Measurements from ENCODE around the gene TAS1R2.
"Not testable (repeated sequence)": the region's sequence is repeated elsewhere in the genome, so short reads cannot be mapped to it uniquely, and the experiment has no call there.

The TAS1R2 gene

DNA sequence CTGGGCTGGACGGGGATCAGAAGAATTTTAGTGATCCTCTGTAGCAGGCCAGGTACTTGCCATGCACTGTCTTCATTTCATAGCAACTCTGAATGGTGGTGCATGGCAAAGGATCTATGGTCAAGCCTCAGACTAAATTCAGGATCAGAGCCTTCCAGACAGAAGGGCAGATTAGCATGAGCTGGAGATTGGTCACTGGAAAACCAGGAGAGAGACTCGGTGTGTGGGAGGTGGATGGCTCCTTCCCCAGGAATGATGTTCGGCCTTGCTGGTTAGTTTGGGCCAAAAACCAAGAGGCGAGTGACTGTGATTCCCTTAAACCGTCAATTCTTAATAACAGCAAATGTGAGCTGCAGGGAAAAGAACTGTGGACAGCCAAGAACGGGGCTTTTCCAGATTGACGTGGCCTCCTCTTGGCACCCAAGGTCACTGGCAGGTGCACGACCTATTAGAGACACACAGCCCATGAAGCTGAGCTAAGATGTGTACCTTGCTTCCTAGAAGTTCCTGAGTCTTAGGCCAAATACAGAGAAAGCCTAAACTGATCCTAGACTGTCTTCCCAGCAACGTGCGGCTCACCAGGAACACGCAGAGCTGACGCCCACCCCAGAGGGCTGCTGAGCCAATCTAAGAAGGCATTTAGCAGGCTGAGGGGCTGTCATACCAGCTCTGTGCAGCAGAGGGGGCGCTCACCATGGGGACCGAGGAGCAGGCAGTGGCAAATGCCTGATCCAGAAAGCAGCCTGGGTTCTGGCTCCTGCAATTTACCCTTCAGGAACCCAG, 24.4 kb upstream of the TAS1R2 start:
- DNase-seq, result peak; percentile 74

GRCh38 chr1:18883079-18883478, 23.6 kb upstream of the TAS1R2 start:
- no peak for DNase-seq

DNA sequence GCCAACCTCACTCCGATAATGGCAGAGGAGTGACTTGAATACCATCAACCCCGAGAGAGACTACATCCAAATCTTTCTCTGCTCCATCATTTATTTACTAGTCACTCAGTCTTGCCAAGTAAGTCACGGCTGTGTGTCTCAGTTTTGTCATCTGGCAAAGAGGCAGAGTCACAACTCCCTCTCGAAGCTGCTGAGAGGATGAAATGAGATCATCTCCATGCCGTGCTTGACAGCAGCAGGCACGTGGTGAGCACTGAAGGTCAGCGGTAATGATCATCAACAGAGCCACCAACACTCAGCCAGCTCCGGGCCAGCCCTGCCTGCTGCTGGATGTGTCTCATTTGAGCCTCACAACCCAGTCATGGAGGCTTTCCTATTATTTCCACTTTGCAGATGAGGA, 23.0 kb upstream of the TAS1R2 start:
- no peak for DNase-seq

DNA sequence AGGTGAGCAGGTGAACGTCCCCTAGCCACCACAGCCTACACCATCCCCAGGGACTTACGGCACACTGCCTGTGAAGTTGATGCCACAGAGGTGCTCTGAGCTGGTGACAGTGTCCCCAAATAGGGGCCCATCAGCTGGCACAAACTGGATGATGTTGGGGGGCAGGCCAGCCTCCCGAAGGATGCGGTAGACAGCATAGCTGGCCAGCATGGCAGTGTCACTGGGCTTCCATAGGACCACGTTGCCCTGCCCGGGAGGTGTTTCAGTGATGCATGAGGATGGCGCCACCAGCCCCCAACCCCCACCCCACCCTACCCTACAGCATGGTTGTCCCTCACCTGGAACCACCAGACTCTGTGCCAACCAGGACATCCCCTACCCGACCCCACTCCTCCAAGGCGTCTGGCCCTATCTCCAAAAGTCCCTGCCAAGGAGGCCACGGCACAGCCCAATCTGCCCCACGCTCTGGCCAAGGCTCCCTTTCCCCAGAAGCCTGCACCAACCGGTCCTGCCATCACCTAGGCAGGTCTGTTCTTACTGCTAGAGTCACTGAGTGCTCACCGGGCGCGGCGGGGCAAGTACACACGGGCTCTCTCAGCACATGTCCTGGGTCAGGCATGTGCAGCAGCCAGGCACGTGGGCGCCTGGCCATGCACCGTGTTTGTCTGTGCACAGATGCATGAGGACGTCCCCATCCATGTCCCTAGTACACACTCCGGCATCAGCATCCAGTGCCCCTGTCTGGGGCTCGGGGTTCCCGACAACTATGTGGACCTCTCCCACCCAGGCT, 22.4 kb upstream of the TAS1R2 start:
- no peak for DNase-seq

GRCh38 chr1:18881164-18881563, 21.7 kb upstream of the TAS1R2 start:
- DNase-seq, result no peak

GRCh38 chr1:18880585-18880984, 21.1 kb upstream of the TAS1R2 start:
- no peak for DNase-seq

DNA sequence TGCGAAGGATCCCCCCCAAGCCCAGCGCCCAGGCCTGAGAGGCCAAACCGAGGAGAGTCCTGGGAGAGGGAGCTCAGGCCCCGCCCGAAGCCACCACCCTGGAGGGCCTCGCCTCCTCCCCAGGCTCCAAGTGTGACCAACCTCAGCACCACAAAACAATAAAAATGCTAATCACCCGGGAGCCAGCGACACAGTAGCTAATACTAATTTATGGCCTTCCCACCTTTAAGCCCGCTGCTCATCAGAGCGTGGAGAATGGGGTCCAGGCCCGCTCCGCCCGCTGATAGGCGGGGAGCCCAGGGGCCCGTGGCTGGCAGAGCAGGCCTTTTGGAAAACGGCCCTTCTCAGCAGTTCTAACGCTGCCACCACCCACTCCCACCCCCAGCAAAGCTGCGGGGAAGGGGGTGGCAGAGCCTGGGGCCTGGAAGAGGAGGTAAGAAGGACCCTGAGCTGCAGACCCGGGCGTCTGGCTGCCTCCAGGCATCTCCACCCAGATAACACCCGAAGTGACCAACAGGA, 20.4 kb upstream of the TAS1R2 start:
- no peak for DNase-seq

DNA sequence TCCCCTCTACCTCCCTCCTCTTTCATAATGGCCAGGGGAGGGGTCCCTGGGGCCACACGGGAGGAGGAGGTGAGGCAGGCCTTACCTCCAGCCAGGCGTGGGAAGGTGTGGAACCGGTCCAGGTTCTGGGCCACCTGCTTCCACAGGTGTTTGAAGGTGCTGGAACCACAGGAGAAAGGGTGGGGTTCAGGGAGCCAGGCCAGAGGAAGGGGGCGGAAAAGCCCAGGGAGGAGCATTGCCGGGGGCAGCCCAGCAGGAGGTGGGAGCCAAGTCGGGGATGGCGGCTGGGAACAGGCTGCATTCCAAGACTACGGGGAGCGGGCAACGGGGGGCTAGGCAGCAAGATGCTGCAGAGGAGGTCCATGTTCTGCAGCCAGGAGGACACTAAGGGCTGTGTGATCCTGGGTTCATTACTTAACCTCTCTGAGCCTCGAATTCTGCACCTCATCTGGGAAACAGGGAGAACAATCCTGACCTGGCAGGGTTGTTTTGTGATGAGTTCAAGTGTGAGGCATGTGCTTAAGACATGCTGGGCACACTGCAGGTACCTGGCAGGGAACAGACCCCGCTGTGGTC, 19.8 kb upstream of the TAS1R2 start:
- no peak for DNase-seq

- DNase-seq, result no peak
Measured at GRCh38 chr1:18878538-18879214, 19.2 kb upstream of the TAS1R2 start.

GRCh38 chr1:18877282-18877681, 17.8 kb upstream of the TAS1R2 start:
- DNase-seq, result no peak

- no peak for DNase-seq
Measured at GRCh38 chr1:18876210-18876609, 16.8 kb upstream of the TAS1R2 start.

DNA sequence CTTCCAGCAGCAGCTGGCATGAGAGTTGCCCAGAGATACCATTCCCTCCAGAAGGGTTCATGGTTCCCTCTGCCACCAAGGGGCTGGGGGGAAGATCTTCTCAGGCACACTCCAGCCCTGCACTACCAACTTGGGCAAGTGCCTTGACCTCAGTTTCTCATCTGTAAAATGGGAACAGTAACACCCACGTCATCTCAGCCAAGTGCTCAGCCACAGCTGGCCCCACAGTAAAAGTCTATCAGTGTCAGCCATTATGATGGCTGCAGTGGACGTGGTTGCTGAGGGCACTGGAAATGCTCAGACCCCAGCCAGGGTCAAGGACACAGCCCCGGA, 16.3 kb upstream of the TAS1R2 start:
- DNase-seq, result no peak

DNA sequence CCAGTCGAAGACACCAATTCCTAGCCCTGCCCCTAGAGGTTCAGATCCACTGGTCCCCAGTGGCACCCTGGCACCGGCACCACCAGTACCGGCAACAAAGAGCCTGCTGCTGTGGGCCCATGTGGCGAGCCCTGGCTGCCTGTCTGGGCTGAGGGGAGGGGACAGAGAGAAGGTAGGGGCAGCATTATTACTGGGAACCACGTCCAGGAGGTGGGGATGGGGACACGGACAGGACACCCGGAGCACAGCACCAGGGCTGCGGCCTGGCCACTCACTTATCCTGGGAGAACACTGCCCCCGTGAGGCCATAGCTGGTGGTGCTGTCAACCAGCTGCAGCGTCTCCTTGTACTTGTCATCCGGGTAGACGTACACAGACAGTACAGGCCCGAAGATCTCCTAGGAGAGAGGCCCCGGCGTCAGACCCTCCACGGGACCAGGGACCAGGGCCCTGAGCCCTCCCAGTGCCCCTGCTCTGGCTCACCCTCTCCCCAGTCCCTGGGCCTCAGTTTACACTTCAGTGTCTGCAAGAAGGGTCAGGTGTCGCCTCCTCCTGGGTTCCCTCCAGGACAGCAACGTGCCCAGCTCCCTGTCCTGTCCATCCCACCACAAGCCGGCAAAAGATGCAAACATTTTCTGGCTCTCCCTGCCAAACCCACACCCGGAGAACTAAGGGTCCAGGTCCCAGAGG, 15.8 kb upstream of the TAS1R2 start:
- DNase-seq, result peak; percentile 76

- no peak for DNase-seq
Measured at GRCh38 chr1:18874600-18874999, 15.1 kb upstream of the TAS1R2 start.

- DNase-seq, result no peak
Measured at GRCh38 chr1:18874036-18874435, 14.6 kb upstream of the TAS1R2 start.

- no peak for DNase-seq
Measured at GRCh38 chr1:18872071-18872611, 12.7 kb upstream of the TAS1R2 start.

DNA sequence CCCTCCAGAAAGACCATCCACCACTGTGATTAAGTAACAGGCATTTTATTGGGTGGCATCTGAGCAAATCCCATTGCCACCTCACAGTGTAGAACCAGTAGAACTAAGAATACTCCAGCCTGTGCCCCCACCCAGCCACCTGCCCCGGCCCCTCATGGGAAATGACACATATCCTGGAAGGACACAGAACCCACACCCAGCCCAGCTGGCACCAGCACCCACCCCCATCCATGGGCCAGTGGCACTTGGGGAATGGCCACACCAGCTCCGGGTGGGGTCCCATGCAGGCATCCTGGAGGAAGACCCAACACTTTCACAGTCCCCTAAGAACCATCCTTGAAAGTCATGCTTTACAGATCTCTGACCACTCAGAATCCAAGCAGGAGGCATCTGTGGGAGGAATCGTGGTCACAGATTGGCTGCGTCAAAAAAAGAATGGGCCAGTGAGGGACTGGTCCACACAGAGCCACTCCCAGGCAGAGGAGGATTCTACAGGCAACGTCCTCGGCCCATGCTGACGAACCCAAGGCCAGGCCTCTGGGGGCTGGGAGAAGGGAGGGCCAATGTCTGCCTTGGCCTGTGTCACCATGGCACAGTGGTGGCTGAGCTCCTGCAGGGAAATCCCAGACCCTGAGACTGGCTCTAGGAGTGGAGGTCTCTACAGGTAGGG, 12.1 kb upstream of the TAS1R2 start:
- no peak for DNase-seq

DNA sequence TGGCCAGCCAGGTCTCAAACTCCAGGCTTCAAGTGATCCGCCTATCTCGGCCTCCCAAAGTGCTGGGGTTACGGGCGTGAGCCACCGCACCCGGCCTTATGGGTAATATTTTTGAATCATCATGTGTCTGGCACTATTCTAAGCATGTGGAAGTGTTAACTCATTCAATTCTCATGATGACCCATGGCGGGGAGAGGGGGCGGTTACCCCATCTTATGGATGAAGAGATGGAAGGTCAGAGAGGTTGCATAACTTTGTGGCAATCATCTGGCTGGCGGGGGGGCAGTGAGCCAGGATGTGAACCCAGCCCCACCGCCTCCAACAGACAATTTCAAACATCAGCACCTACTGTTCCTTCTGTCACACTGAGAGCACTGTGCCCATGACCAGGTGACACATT, 11.5 kb upstream of the TAS1R2 start:
- peak; percentile 31 for DNase-seq

- not testable (repeated sequence) for DNase-seq
Measured at GRCh38 chr1:18870595-18870865, 11.1 kb upstream of the TAS1R2 start.

- no peak for DNase-seq
Measured at GRCh38 chr1:18869847-18870594, 10.6 kb upstream of the TAS1R2 start.

DNA sequence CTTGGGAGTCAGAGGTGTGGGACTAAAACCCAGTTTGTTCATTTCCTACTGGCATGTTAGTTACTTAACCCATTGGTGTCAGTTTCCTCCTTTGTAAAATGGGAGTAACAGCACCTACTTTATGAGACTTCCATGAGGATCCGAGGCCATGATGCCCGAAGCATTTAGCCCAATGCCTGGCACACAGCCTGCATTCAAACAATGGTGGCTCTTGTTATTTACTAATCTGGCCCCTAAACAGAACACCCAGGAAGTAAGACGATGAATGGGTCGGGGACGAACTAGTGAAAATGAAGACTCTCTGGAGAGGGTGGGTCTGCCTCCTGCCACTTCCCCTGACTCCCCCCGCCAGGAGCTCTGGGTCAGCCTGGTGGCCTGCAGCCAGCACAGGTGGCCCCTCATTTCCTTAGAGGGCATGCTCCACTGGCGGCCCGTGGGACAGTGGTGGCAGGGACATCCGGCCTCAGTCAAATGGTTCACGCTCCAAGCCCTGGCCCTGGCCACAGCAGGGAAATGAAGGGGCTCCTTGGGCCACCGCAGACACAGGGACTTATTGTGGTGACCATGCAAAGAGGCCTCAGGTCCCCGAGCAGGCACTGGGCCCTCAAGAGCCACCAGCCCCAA, 9.5 kb upstream of the TAS1R2 start:
- DNase-seq, result no peak

Data from suppressor macrophage treated with lipopolysaccharide for 4 hours (primary cell).